Right lobe of liver (tissue), 6 donors: ENCODE data around the gene FARS2. TPM values are rescaled to one million over a fixed set of nuclear protein-coding genes. Genes with fewer than 3 reads are reported as not detected.

Experiments used
- ATAC-seq, 4 donors: fragments of 200-7000 bp; cut with Tn5 transposase; one replicate each; pipeline ENCODE4 v1.9.1; 2020; ENCODE audit warnings: mild to moderate bottlenecking in 4 of 4, moderate library complexity in 4 of 4
- DNase-seq, 3 donors: peaks; one replicate each; pipeline ENCODE4 v3.0.0-alpha.2; 2020
- H3K27ac ChIP-seq, 3 donors: fragments of 200-600 bp; one replicate each; pipeline ENCODE4 v1.8.0; 2022
- H3K27me3 ChIP-seq, 2 donors: fragments of 200-600 bp; one replicate each; pipeline ENCODE4 v1.8.0; 2022
- H3K36me3 ChIP-seq, 4 donors: fragments of 200-600 bp; sonication (generic) in 1 of 4; one replicate each; pipeline versions ENCODE4 v1.5.1 to v1.8.0; 2017 to 2022; ENCODE audit warnings: control low read depth in 1 of 4
- H3K4me1 ChIP-seq, 4 donors: fragments of 200-600 bp; sonication (generic) in 1 of 4; one replicate each; pipeline versions ENCODE4 v1.5.1 to v1.8.0; 2017 to 2022; ENCODE audit warnings: control low read depth in 1 of 4
- H3K4me3 ChIP-seq, 3 donors: fragments of 200-600 bp; one replicate each; pipeline ENCODE4 v1.8.0; 2022
- H3K9me3 ChIP-seq, 4 donors: fragments of 200-600 bp; sonication (generic) in 1 of 4; one replicate each; pipeline versions ENCODE4 v1.5.1 to v1.8.0; 2017 to 2022; ENCODE audit warnings: control low read depth in 1 of 4
- POLR2A ChIP-seq: fragments of 450-650 bp; IDR thresholded peaks from one replicate; pipeline ENCODE4 v1.6.1; 2017; ENCODE audit warnings: antibody characterized with exemption, mild to moderate bottlenecking
- WGBS: methylation state at CpG from one replicate; pipeline ENCODE4 v1.1.6; 2018; ENCODE audit warnings: low coverage, low lambda C conversion rate; ENCODE audit not compliant: insufficient coverage; ENCODE audit errors: missing lambda C conversion rate; 5-methylcytosine and 5-hydroxymethylcytosine counted together
- intact Hi-C, 2 donors: fragments of 100-400 bp; cut with DNase I; formaldehyde crosslinking; loops; one replicate each; pipeline versions ENCODE4 v1.11.2 to v1.14.1; 2022
- total RNA-seq, 6 experiments: library from RNA; depleted of rRNA in 2 of 6; stranded (reverse); fragments of >200 nt in 2 of 6; fragmentation: NEBNext Ultra II Directional in 3 of 6; extraction: Animal tissue kit (Norgen Biotek cat#: 25700) in 3 of 6; gene quantifications; one replicate each; pipeline versions ENCODE4 v1.1.0 to v1.2.4, GENCODE V29; 2016 to 2023
- TF ChIP-seq, protein P1 (sequence below), 4 donors: fragments of 200-600 bp in 3 of 4; fragments of 450-650 bp in 1 of 4; IDR thresholded peaks; one replicate each; pipeline versions ENCODE4 v1.5.1 to v1.8.0; 2016 to 2022; ENCODE audit warnings: antibody characterized with exemption in 4 of 4, mild to moderate bottlenecking in 2 of 4
- donor health status: DM: no; HTN: yes; CAD: no.
- donor health status: DM: no; HTN: no; CAD: no.
- donor health status: DM: no; HTN: no; CAD: no.
- donor health status: DM: no; HTN: yes; CAD: no.
- donor health status: DM: no; HTN: yes; CAD: no.

The FARS2 gene
- total RNA-seq, 6 experiments from 2014 or later: 7.2 to 12.9 (median 11.7) TPM

DNA sequence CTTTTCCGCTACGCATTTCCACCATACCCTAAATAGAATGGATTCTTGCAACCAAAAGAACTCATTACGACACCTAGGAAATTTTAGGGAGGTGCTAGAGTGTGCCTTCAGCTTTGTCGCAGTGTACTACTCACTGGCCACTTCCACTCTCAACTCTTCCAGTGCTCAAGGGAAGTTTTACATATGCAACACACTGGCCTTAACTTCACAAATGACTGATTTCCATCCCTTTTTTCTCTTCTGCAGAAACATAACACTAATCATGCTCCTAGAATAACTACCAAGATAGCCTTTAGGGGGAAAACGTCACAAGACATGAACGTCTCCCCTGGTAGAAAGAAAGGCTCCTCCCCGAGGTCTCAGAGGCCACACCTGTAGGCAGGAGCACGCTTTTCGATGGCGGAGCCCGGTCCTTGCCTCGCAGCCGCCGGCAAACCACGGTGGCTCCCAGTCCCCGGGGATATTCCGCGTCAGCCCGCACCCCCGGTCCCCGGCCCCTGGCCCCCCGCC, 1.1 kb upstream of the FARS2 start:
- H3K27me3 ChIP-seq: no peaks in the 10 kb centered on the region
- 4% methylated on average over 22 of the region's 22 CpGs for WGBS
- peak; percentile 70 to 79 (median 77) for DNase-seq
- H3K4me3 ChIP-seq: peak overlapping the region; percentile 74 to 94 (median 75)
- TF ChIP-seq, protein P1, sequence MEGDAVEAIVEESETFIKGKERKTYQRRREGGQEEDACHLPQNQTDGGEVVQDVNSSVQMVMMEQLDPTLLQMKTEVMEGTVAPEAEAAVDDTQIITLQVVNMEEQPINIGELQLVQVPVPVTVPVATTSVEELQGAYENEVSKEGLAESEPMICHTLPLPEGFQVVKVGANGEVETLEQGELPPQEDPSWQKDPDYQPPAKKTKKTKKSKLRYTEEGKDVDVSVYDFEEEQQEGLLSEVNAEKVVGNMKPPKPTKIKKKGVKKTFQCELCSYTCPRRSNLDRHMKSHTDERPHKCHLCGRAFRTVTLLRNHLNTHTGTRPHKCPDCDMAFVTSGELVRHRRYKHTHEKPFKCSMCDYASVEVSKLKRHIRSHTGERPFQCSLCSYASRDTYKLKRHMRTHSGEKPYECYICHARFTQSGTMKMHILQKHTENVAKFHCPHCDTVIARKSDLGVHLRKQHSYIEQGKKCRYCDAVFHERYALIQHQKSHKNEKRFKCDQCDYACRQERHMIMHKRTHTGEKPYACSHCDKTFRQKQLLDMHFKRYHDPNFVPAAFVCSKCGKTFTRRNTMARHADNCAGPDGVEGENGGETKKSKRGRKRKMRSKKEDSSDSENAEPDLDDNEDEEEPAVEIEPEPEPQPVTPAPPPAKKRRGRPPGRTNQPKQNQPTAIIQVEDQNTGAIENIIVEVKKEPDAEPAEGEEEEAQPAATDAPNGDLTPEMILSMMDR (IDR thresholded peaks at IDR 0.05): no peak
- no peak for TF ChIP-seq POLR2A
- H3K4me1 ChIP-seq: peaks cover 0 to 21% (median 0%) of the 10 kb centered on the region in 4 donors
- intact Hi-C loops: no loop called here
- no peaks in the 10 kb centered on the region for H3K36me3 ChIP-seq
- peak; percentile 63 to 77 (median 69) for ATAC-seq
- peak overlapping the region; percentile 94 to 99 (median 95) for H3K27ac ChIP-seq
- H3K9me3 ChIP-seq: no peaks in the 10 kb centered on the region

DNA sequence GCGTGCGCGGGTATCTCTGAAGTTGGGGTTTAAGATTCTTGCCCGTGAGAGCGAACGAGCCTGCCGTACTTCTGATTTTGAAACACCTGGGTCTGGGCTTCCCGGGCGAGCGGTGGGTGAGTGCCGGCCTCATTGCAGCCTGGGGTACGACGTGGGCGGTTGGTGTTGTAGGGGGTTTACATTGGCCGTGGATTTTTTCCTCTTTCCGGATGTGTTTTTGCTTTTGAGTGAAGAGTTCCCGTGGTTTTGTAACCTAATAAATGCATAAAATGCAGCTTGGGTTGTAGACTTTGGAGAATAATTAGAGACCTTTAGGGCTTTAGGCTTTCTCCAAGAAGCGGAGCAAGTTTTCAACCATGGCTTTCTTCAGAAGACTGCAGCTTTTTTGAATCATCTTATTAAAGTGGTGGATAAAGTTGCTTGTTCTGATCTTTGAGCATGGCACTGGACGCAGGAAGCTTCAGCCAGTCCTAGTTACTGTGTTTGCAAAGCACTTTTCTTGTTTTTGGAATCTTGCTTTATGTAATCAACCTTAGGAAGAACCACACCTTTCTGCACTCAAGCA, 314 bp downstream of the FARS2 start:
- Histone ChIP-seq H3K27me3 (no peaks in the 10 kb centered on the region), H3K36me3 (no peaks in the 10 kb centered on the region), H3K4me1 (peaks cover 0 to 25% (median 0%) of the 10 kb centered on the region in 4 donors), H3K9me3 (no peaks in the 10 kb centered on the region), H3K4me3 (peak overlapping the region; percentile 74 to 94 (median 75)), H3K27ac (peak overlapping the region; percentile 93 to 99 (median 94))
- DNase-seq (no peak), ATAC-seq (no peak)
- WGBS: 0% methylated on average over 15 of the region's 19 CpGs
- intact Hi-C loops: no loop called here
- TF ChIP-seq POLR2A: no peak

DNA sequence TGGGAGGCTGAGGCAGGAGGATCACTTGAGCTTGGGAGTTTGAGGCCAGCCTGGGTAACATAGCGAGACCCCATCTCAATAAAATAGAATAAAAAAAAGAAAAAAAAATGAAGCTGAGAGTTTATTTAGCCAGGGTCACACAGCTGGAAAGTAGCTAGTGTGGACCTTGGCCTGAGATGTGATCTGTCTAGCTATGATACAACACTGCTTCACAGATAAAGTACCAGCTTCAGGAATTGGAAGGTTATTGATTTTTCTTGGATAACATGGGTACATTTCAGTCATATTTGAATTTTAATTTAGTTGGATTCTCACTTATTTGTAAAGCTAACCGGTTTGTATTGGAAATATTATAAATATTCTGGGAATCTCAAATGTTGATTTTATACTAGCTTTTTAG, 5.1 kb downstream of the FARS2 start:
- Histone ChIP-seq H3K27ac (no peak overlapping the region), H3K4me1 (peaks cover 0 to 19% (median 0%) of the 10 kb centered on the region in 4 donors), H3K4me3 (no peak overlapping the region), H3K9me3 (no peaks in the 10 kb centered on the region), H3K27me3 (no peaks in the 10 kb centered on the region), H3K36me3 (no peaks in the 10 kb centered on the region)
- intact Hi-C loops: no loop called here
- DNase-seq (no peak), ATAC-seq (peak; percentile 59 to 85 (median 72))
- 30% methylated on average over 2 of the region's 2 CpGs for WGBS
- no peak for TF ChIP-seq POLR2A
- TF ChIP-seq, protein P1 (IDR thresholded peaks at IDR 0.05): no peak

DNA sequence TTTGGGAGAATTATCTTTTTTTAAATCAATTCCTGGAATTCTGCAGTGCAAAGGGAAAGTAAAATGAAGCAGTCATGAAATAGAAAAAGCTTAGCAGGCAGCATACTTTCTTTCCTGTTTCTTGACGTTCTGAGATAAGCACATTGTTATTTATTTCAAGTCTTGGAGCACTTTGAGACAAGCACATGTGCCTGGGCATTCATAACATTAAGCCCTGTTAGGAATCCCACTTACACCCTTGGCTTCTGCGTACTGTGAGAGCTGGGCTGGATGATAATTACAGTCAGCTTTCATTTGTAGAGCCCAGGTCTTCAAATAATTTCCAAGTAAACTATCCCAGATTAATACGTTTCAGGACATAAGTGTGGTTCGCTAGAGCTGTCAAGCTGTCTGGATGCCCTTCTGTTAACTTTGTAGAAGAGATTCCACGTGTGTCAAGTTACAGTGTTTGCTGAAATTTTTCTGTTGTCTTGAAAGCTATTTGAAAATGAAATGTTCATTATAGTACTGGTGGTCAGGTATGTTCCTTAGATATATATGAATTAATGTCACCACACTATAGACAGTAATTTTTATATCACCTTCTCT, 8.9 kb downstream of the FARS2 start:
- Histone ChIP-seq H3K27ac (no peak overlapping the region), H3K9me3 (no peaks in the 10 kb centered on the region), H3K36me3 (no peaks in the 10 kb centered on the region), H3K4me3 (no peak overlapping the region), H3K27me3 (no peaks in the 10 kb centered on the region), H3K4me1 (peaks cover 0 to 5% (median 0%) of the 10 kb centered on the region in 4 donors)
- ATAC-seq (peak in 3 of 4 donors; percentile 41 to 54 (median 53)), DNase-seq (no peak)
- intact Hi-C loops: no loop called here
- TF ChIP-seq, protein P1 (IDR thresholded peaks at IDR 0.05): no peak
- no peak for TF ChIP-seq POLR2A
- WGBS: 50% methylated on average over 5 of the region's 5 CpGs

DNA sequence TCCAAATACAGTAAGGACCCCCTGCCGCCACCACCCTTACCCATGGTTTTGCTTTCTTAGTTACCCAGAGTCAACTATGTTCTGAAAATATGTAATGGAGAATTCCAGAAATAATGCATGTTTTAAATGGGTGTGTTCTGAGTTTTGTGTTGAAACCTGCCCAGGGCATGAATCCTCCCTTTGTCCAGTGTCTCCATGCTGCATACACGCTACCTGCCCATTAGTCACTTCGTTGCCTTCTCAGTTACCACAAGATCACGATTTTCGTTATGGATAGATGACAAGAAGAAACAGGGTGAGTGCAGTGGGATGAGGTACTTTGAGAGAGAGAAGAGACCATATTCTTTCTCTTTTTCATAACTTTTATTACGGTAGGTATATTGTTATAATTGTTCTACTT, 10.6 kb downstream of the FARS2 start:
- TF ChIP-seq POLR2A: no peak
- TF ChIP-seq, protein P1 (IDR thresholded peaks at IDR 0.05): no peak
- intact Hi-C loops: no loop called here
- DNase-seq (no peak), ATAC-seq (no peak)
- Histone ChIP-seq H3K9me3 (no peaks in the 10 kb centered on the region), H3K36me3 (no peaks in the 10 kb centered on the region), H3K27ac (no peak overlapping the region), H3K4me3 (no peak overlapping the region), H3K4me1 (no peaks in the 10 kb centered on the region), H3K27me3 (no peaks in the 10 kb centered on the region)
- WGBS: 93% methylated on average over 6 of the region's 6 CpGs
